ENCODE data around the gene SCP2.

SCP2 gene

GRCh38 chr1:53079251-53079650 lies 152.2 kb downstream of the SCP2 start:
- no peak overlapping the region for H2AFZ ChIP-seq (ENCODE audit: low read depth, low read length, severe bottlenecking)
- no peak overlapping the region for H3K27ac ChIP-seq (ENCODE audit: low read depth, low read length)
- H3K4me2 ChIP-seq (ENCODE audit: low read depth, low read length, poor library complexity, severe bottlenecking), result no peak overlapping the region
- H3F3A ChIP-seq (ENCODE audit: insufficient read depth), result no peaks in the 10 kb centered on the region
- no peaks in the 10 kb centered on the region for H3K36me3 ChIP-seq (ENCODE audit: low read length)
- TF ChIP-seq CTCF (IDR thresholded peaks at IDR 0.05; ENCODE audit: insufficient read depth, low read length, poor library complexity, severe bottlenecking) (no peak), EZH2phosphoT487 (conservative IDR thresholded peaks at IDR 0.05; ENCODE audit: low read length) (no peak)
- no peaks in the 10 kb centered on the region for H3K9me2 ChIP-seq (replicated peaks; ENCODE audit: insufficient read depth, low read length)
- H3K9me3 ChIP-seq (ENCODE audit: insufficient read depth, low read length), result no peaks in the 10 kb centered on the region
- H3K9ac ChIP-seq (ENCODE audit: low read length), result no peak overlapping the region
- no peaks in the 10 kb centered on the region for H3K79me2 ChIP-seq (ENCODE audit: insufficient read depth, low read length)
- no peaks in the 10 kb centered on the region for H4K20me1 ChIP-seq (ENCODE audit: low read depth, low read length)
- no peak overlapping the region for H3K4me3 ChIP-seq (ENCODE audit: insufficient read depth, low read length, poor library complexity, severe bottlenecking)
- H3K27me3 ChIP-seq (ENCODE audit: low read length), result no peaks in the 10 kb centered on the region

GRCh38 chr1:53080041-53080440 lies 153.0 kb downstream of the SCP2 start:
- Histone ChIP-seq H2AFZ (ENCODE audit: low read depth, low read length, severe bottlenecking) (no peak overlapping the region), H3K4me2 (ENCODE audit: low read depth, low read length, poor library complexity, severe bottlenecking) (no peak overlapping the region), H3K9ac (ENCODE audit: low read length) (no peak overlapping the region), H4K20me1 (ENCODE audit: low read depth, low read length) (no peaks in the 10 kb centered on the region), H3K27ac (ENCODE audit: low read depth, low read length) (no peak overlapping the region), H3K9me3 (ENCODE audit: insufficient read depth, low read length) (no peaks in the 10 kb centered on the region), H3K79me2 (ENCODE audit: insufficient read depth, low read length) (no peaks in the 10 kb centered on the region), H3K4me3 (ENCODE audit: insufficient read depth, low read length, poor library complexity, severe bottlenecking) (no peak overlapping the region), H3K27me3 (ENCODE audit: low read length) (no peaks in the 10 kb centered on the region), H3K36me3 (ENCODE audit: low read length) (no peaks in the 10 kb centered on the region), H3F3A (ENCODE audit: insufficient read depth) (no peaks in the 10 kb centered on the region), H3K9me2 (replicated peaks; ENCODE audit: insufficient read depth, low read length) (no peaks in the 10 kb centered on the region)
- TF ChIP-seq CTCF (IDR thresholded peaks at IDR 0.05; ENCODE audit: insufficient read depth, low read length, poor library complexity, severe bottlenecking) (no peak), EZH2phosphoT487 (conservative IDR thresholded peaks at IDR 0.05; ENCODE audit: low read length) (no peak)

GRCh38 chr1:53080769-53081168 lies 153.7 kb downstream of the SCP2 start:
- Histone ChIP-seq H3K9me3 (ENCODE audit: insufficient read depth, low read length) (no peaks in the 10 kb centered on the region), H2AFZ (ENCODE audit: low read depth, low read length, severe bottlenecking) (no peak overlapping the region), H3K27ac (ENCODE audit: low read depth, low read length) (no peak overlapping the region), H3K9ac (ENCODE audit: low read length) (no peak overlapping the region), H3K27me3 (ENCODE audit: low read length) (no peaks in the 10 kb centered on the region), H3K9me2 (replicated peaks; ENCODE audit: insufficient read depth, low read length) (no peaks in the 10 kb centered on the region), H4K20me1 (ENCODE audit: low read depth, low read length) (no peaks in the 10 kb centered on the region), H3K79me2 (ENCODE audit: insufficient read depth, low read length) (no peaks in the 10 kb centered on the region), H3K4me3 (ENCODE audit: insufficient read depth, low read length, poor library complexity, severe bottlenecking) (no peak overlapping the region), H3F3A (ENCODE audit: insufficient read depth) (no peaks in the 10 kb centered on the region), H3K4me2 (ENCODE audit: low read depth, low read length, poor library complexity, severe bottlenecking) (no peak overlapping the region), H3K36me3 (ENCODE audit: low read length) (no peaks in the 10 kb centered on the region)
- TF ChIP-seq EZH2phosphoT487 (conservative IDR thresholded peaks at IDR 0.05; ENCODE audit: low read length) (no peak), CTCF (IDR thresholded peaks at IDR 0.05; ENCODE audit: insufficient read depth, low read length, poor library complexity, severe bottlenecking) (no peak)
